ENCODE measurements around the gene TLCD1.
"Not testable (repeated sequence)": the region's sequence is repeated elsewhere in the genome, so short reads cannot be mapped to it uniquely, and the experiment has no call there.

DNA sequence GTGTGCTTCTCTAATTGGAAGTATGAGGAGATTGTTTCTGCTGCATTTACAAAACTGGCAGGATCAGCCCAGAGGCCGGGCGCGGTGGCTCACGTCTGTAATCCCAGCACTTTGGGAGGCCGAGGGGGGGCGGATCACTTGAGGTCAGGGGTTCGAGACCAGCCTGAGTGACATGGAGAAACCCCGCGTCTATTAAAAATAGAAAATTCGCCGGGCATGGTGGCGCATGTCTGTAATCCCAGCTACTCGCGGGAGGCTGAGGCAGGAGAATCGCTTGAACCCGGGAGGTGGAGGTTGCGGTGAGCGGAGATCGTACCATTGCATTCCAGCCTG lies 5.1 kb downstream of the TLCD1 start:
- TF ChIP-seq EZH2 (IDR thresholded peaks at IDR 0.05; ENCODE audit: insufficient read depth, poor library complexity, severe bottlenecking); EZH2phosphoT487 (IDR thresholded peaks at IDR 0.05; ENCODE audit: insufficient read depth, low read depth): not testable (repeated sequence)

All from GM23248 (cell line).